Measurements from ENCODE around the gene NCAPG2.

DNA sequence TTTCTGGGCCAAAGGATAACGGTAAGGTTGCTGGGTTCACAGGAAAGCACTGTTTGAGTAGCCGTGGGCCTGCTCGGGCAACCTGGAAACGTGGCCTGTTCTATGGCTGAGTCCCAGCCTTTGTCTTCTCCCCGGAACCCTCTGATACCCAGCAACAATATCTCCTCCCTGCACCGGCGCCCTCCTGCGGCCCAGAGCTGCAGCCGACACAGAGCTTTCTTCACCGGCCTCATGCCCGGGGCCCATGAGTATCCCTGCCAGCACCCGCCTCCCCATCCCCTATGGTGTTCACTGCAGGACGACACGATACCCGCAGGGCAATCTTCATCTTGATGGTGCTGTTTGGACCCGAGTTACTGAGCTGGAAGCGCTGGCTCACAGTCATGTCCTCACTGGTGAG is 38.6 kb upstream of the NCAPG2 start:
- TF ChIP-seq, protein P1, sequence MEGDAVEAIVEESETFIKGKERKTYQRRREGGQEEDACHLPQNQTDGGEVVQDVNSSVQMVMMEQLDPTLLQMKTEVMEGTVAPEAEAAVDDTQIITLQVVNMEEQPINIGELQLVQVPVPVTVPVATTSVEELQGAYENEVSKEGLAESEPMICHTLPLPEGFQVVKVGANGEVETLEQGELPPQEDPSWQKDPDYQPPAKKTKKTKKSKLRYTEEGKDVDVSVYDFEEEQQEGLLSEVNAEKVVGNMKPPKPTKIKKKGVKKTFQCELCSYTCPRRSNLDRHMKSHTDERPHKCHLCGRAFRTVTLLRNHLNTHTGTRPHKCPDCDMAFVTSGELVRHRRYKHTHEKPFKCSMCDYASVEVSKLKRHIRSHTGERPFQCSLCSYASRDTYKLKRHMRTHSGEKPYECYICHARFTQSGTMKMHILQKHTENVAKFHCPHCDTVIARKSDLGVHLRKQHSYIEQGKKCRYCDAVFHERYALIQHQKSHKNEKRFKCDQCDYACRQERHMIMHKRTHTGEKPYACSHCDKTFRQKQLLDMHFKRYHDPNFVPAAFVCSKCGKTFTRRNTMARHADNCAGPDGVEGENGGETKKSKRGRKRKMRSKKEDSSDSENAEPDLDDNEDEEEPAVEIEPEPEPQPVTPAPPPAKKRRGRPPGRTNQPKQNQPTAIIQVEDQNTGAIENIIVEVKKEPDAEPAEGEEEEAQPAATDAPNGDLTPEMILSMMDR (optimal IDR thresholded peaks at IDR 0.05 in 1 of 3, IDR thresholded peaks at IDR 0.05 in 1 of 3, conservative IDR thresholded peaks at IDR 0.05 in 1 of 3; ENCODE audit: extremely low read depth in 1 of 3, insufficient read depth in 2 of 3, low read length in 3 of 3) = no peak
- no peak for TF ChIP-seq EZH2 (IDR thresholded peaks at IDR 0.05; ENCODE audit: low read length)

All from keratinocyte (primary cell).